ENCODE data around the gene ALLC.

Gene ALLC

GRCh38 chr2:3626118-3626811 lies 31.7 kb upstream of the ALLC start:
- Histone ChIP-seq H3K4me3 (ENCODE audit: insufficient read depth, low read depth, low read length) (no peak overlapping the region), H3K27ac (ENCODE audit: insufficient read depth, low read depth, low read length, poor library complexity, severe bottlenecking) (no peak overlapping the region), H3K9me3 (ENCODE audit: control insufficient read depth, low read length) (no peaks in the 10 kb centered on the region), H3K27me3 (ENCODE audit: control insufficient read depth, insufficient read depth, low read length, poor library complexity, severe bottlenecking) (no peaks in the 10 kb centered on the region), H3K36me3 (ENCODE audit: control insufficient read depth, insufficient read depth, low read length) (no peaks in the 10 kb centered on the region), H3K4me1 (ENCODE audit: control insufficient read depth, insufficient read depth, low read length) (no peaks in the 10 kb centered on the region)
- WGBS, 2 experiments = 93 to 94% methylated on average over 12 of the region's 12 CpGs

- no peak overlapping the region for H3K27ac ChIP-seq (ENCODE audit: insufficient read depth, low read depth, low read length, poor library complexity, severe bottlenecking)
- no peaks in the 10 kb centered on the region for H3K27me3 ChIP-seq (ENCODE audit: control insufficient read depth, insufficient read depth, low read length, poor library complexity, severe bottlenecking)
- H3K4me3 ChIP-seq (ENCODE audit: insufficient read depth, low read depth, low read length) = no peak overlapping the region
- WGBS, 2 experiments = 90 to 91% methylated on average over 25 of the region's 25 CpGs
- no peaks in the 10 kb centered on the region for H3K4me1 ChIP-seq (ENCODE audit: control insufficient read depth, insufficient read depth, low read length)
- no peaks in the 10 kb centered on the region for H3K9me3 ChIP-seq (ENCODE audit: control insufficient read depth, low read length)
- H3K36me3 ChIP-seq (ENCODE audit: control insufficient read depth, insufficient read depth, low read length) = no peaks in the 10 kb centered on the region
These were observed 31.0 kb upstream of the ALLC start for GRCh38 chr2:3626812-3627499.

- H3K4me3 ChIP-seq (ENCODE audit: insufficient read depth, low read depth, low read length) = no peak overlapping the region
- 93 to 94% methylated on average over 21 of the region's 21 CpGs for WGBS, 2 experiments
- no peaks in the 10 kb centered on the region for H3K4me1 ChIP-seq (ENCODE audit: control insufficient read depth, insufficient read depth, low read length)
- H3K27ac ChIP-seq (ENCODE audit: insufficient read depth, low read depth, low read length, poor library complexity, severe bottlenecking) = no peak overlapping the region
- no peaks in the 10 kb centered on the region for H3K27me3 ChIP-seq (ENCODE audit: control insufficient read depth, insufficient read depth, low read length, poor library complexity, severe bottlenecking)
- no peaks in the 10 kb centered on the region for H3K9me3 ChIP-seq (ENCODE audit: control insufficient read depth, low read length)
- H3K36me3 ChIP-seq (ENCODE audit: control insufficient read depth, insufficient read depth, low read length) = no peaks in the 10 kb centered on the region
These were observed 30.4 kb upstream of the ALLC start for GRCh38 chr2:3627500-3628100.

- Histone ChIP-seq H3K4me3 (ENCODE audit: insufficient read depth, low read depth, low read length) (no peak overlapping the region), H3K27me3 (ENCODE audit: control insufficient read depth, insufficient read depth, low read length, poor library complexity, severe bottlenecking) (no peaks in the 10 kb centered on the region), H3K27ac (ENCODE audit: insufficient read depth, low read depth, low read length, poor library complexity, severe bottlenecking) (no peak overlapping the region), H3K9me3 (ENCODE audit: control insufficient read depth, low read length) (no peaks in the 10 kb centered on the region), H3K4me1 (ENCODE audit: control insufficient read depth, insufficient read depth, low read length) (no peaks in the 10 kb centered on the region), H3K36me3 (ENCODE audit: control insufficient read depth, insufficient read depth, low read length) (no peaks in the 10 kb centered on the region)
- WGBS, 2 experiments = 85 to 89% methylated on average over 10 of the region's 10 CpGs
These were observed 29.7 kb upstream of the ALLC start for GRCh38 chr2:3628241-3628679.

GRCh38 chr2:3628800-3629199 lies 29.2 kb upstream of the ALLC start:
- H3K27ac ChIP-seq (ENCODE audit: insufficient read depth, low read depth, low read length, poor library complexity, severe bottlenecking) = no peak overlapping the region
- H3K4me3 ChIP-seq (ENCODE audit: insufficient read depth, low read depth, low read length) = no peak overlapping the region
- 45 to 47% methylated on average over 12 of the region's 12 CpGs for WGBS, 2 experiments
- H3K9me3 ChIP-seq (ENCODE audit: control insufficient read depth, low read length) = no peaks in the 10 kb centered on the region
- H3K4me1 ChIP-seq (ENCODE audit: control insufficient read depth, insufficient read depth, low read length) = no peaks in the 10 kb centered on the region
- no peaks in the 10 kb centered on the region for H3K27me3 ChIP-seq (ENCODE audit: control insufficient read depth, insufficient read depth, low read length, poor library complexity, severe bottlenecking)
- no peaks in the 10 kb centered on the region for H3K36me3 ChIP-seq (ENCODE audit: control insufficient read depth, insufficient read depth, low read length)

- no peaks in the 10 kb centered on the region for H3K9me3 ChIP-seq (ENCODE audit: control insufficient read depth, low read length)
- no peak overlapping the region for H3K4me3 ChIP-seq (ENCODE audit: insufficient read depth, low read depth, low read length)
- no peaks in the 10 kb centered on the region for H3K36me3 ChIP-seq (ENCODE audit: control insufficient read depth, insufficient read depth, low read length)
- H3K27ac ChIP-seq (ENCODE audit: insufficient read depth, low read depth, low read length, poor library complexity, severe bottlenecking) = no peak overlapping the region
- H3K27me3 ChIP-seq (ENCODE audit: control insufficient read depth, insufficient read depth, low read length, poor library complexity, severe bottlenecking) = no peaks in the 10 kb centered on the region
- no peaks in the 10 kb centered on the region for H3K4me1 ChIP-seq (ENCODE audit: control insufficient read depth, insufficient read depth, low read length)
- 91 to 93% methylated on average over 7 of the region's 7 CpGs for WGBS, 2 experiments
These were observed 27.4 kb upstream of the ALLC start for GRCh38 chr2:3630631-3631030.

GRCh38 chr2:3631161-3631850 lies 26.7 kb upstream of the ALLC start:
- H3K4me3 ChIP-seq (ENCODE audit: insufficient read depth, low read depth, low read length) = no peak overlapping the region
- WGBS, 2 experiments = 90 to 93% methylated on average over 15 of the region's 15 CpGs
- no peaks in the 10 kb centered on the region for H3K4me1 ChIP-seq (ENCODE audit: control insufficient read depth, insufficient read depth, low read length)
- no peaks in the 10 kb centered on the region for H3K9me3 ChIP-seq (ENCODE audit: control insufficient read depth, low read length)
- no peaks in the 10 kb centered on the region for H3K27me3 ChIP-seq (ENCODE audit: control insufficient read depth, insufficient read depth, low read length, poor library complexity, severe bottlenecking)
- H3K27ac ChIP-seq (ENCODE audit: insufficient read depth, low read depth, low read length, poor library complexity, severe bottlenecking) = no peak overlapping the region
- H3K36me3 ChIP-seq (ENCODE audit: control insufficient read depth, insufficient read depth, low read length) = no peaks in the 10 kb centered on the region

GRCh38 chr2:3631851-3632659 lies 25.9 kb upstream of the ALLC start:
- H3K4me1 ChIP-seq (ENCODE audit: control insufficient read depth, insufficient read depth, low read length) = no peaks in the 10 kb centered on the region
- no peaks in the 10 kb centered on the region for H3K9me3 ChIP-seq (ENCODE audit: control insufficient read depth, low read length)
- H3K4me3 ChIP-seq (ENCODE audit: insufficient read depth, low read depth, low read length) = no peak overlapping the region
- no peak overlapping the region for H3K27ac ChIP-seq (ENCODE audit: insufficient read depth, low read depth, low read length, poor library complexity, severe bottlenecking)
- H3K36me3 ChIP-seq (ENCODE audit: control insufficient read depth, insufficient read depth, low read length) = no peaks in the 10 kb centered on the region
- no peaks in the 10 kb centered on the region for H3K27me3 ChIP-seq (ENCODE audit: control insufficient read depth, insufficient read depth, low read length, poor library complexity, severe bottlenecking)
- 94 to 95% methylated on average over 26 of the region's 26 CpGs for WGBS, 2 experiments

GRCh38 chr2:3633089-3633981 lies 24.7 kb upstream of the ALLC start:
- Histone ChIP-seq H3K4me1 (ENCODE audit: control insufficient read depth, insufficient read depth, low read length) (no peaks in the 10 kb centered on the region), H3K4me3 (ENCODE audit: insufficient read depth, low read depth, low read length) (no peak overlapping the region), H3K27me3 (ENCODE audit: control insufficient read depth, insufficient read depth, low read length, poor library complexity, severe bottlenecking) (no peaks in the 10 kb centered on the region), H3K9me3 (ENCODE audit: control insufficient read depth, low read length) (no peaks in the 10 kb centered on the region), H3K27ac (ENCODE audit: insufficient read depth, low read depth, low read length, poor library complexity, severe bottlenecking) (no peak overlapping the region), H3K36me3 (ENCODE audit: control insufficient read depth, insufficient read depth, low read length) (no peaks in the 10 kb centered on the region)
- WGBS, 2 experiments = 95% methylated on average over 33 of the region's 33 CpGs

All from ectodermal cell (in vitro differentiated cells).